Panc1 (cell line): ENCODE data around the gene ERVFRD-1. TPM values are rescaled to one million over a fixed set of nuclear protein-coding genes. Genes with fewer than 3 reads are reported as not detected.

Source experiments
- ATAC-seq: fragments of 200-7000 bp; cut with Tn5 transposase; 2 replicates; pipeline ENCODE4 v1.9.1; 2020; ENCODE audit warnings: mild to moderate bottlenecking, moderate library complexity
- BruUV-seq: library from RNA; stranded (reverse); fragments of 400-500 nt; replicated peaks from 2 replicates; lab custom pipeline; 2021; lab: Mats Ljungman, UMichigan
- CTCF ChIA-PET: fragments of 300-600 bp; sonication (Branson Sonifier 250); formaldehyde crosslinking; loops from one replicate; lab custom pipeline; 2022; ENCODE audit warnings: antibody characterized with exemption; lab: Charles Lee
- POLR2A ChIA-PET: fragments of 300-600 bp; sonication (Branson Sonifier 250); formaldehyde crosslinking; loops from one replicate; lab custom pipeline; 2022; ENCODE audit warnings: antibody characterized with exemption; lab: Charles Lee
- DNase-seq: peaks from one replicate; pipeline ENCODE4 v3.0.0-alpha.2; 2010; ENCODE audit warnings: low read depth, low spot score
- H3K27ac ChIP-seq: 2 replicates; pipeline ENCODE4 v1.5.1; 2011; ENCODE audit warnings: mild to moderate bottlenecking, low read length, inconsistent platforms
- H3K27me3 ChIP-seq: fragments of 200-500 bp; sonication (Bioruptor generic); 2 replicates; pipeline ENCODE4 v1.6.0; 2014; ENCODE audit warnings: low read length, inconsistent platforms; ENCODE audit not compliant: control insufficient read depth, insufficient read depth
- H3K36me3 ChIP-seq: fragments of 200-500 bp; sonication (Bioruptor generic); 2 replicates; pipeline ENCODE4 v1.5.1; 2014; ENCODE audit warnings: inconsistent platforms, mild to moderate bottlenecking, low read length, moderate library complexity; ENCODE audit not compliant: control insufficient read depth, insufficient read depth
- H3K4me1 ChIP-seq: 2 replicates; pipeline ENCODE4 v1.5.1; 2011; ENCODE audit warnings: inconsistent platforms, mild to moderate bottlenecking, low read length, moderate library complexity; ENCODE audit not compliant: control insufficient read depth, insufficient read depth
- H3K4me3 ChIP-seq, 2 experiments: 2 replicates each; pipeline ENCODE4 v1.5.1; 2011 to 2012; ENCODE audit warnings: low read depth in 2 of 2, low read length in 2 of 2, mild to moderate bottlenecking in 2 of 2, inconsistent platforms in 1 of 2, moderate library complexity in 1 of 2
- H3K9me3 ChIP-seq: fragments of 200-500 bp; sonication (Bioruptor generic); 2 replicates; pipeline ENCODE4 v1.5.1; 2014; ENCODE audit warnings: low read depth, mild to moderate bottlenecking, inconsistent platforms, low read length, moderate library complexity; ENCODE audit not compliant: control insufficient read depth, insufficient read depth
- POLR2AphosphoS5 ChIP-seq: IDR thresholded peaks from 2 replicates; pipeline ENCODE4 v1.6.1; 2012; ENCODE audit warnings: mild to moderate bottlenecking, low read depth, low read length, moderate library complexity
- REST ChIP-seq, 2 experiments: IDR thresholded peaks; 2 replicates each; pipeline ENCODE4 v1.6.1; 2011 to 2012; ENCODE audit warnings: low read depth in 2 of 2, control low read depth in 1 of 2, low read length in 1 of 2, mild to moderate bottlenecking in 1 of 2, moderate library complexity in 1 of 2; ENCODE audit not compliant: insufficient read depth in 1 of 2
- SIN3A ChIP-seq: IDR thresholded peaks from 2 replicates; pipeline ENCODE4 v1.6.1; 2012; ENCODE audit warnings: low read depth, mild to moderate bottlenecking, low read length, moderate library complexity, borderline replicate concordance; ENCODE audit not compliant: insufficient read depth
- TCF7L2 ChIP-seq: IDR thresholded peaks from 2 replicates; pipeline ENCODE4 v1.6.1; 2011; ENCODE audit warnings: mild to moderate bottlenecking, low read depth, low read length, inconsistent platforms
- in situ Hi-C: cut with HindIII; loops from 2 replicates; pipeline ENCODE4 v1.10.0; 2016; ENCODE audit warnings: low sequenced_read_pairs, low pct_unique_long_range_greater_than_20kb
- intact Hi-C: fragments of 100-400 bp; cut with micrococcal nuclease; formaldehyde crosslinking; loops from one replicate; pipeline ENCODE4 v1.10.0; 2022; ENCODE audit not compliant: unreplicated experiment
- total RNA-seq: library from RNA; stranded (reverse); gene quantifications from one replicate; pipeline ENCODE4 v1.2.1, GENCODE V29; 2021; ENCODE audit not compliant: unreplicated experiment
- TF ChIP-seq, protein P1 (sequence below): fragments of 450-650 bp; IDR thresholded peaks from 2 replicates; pipeline ENCODE4 v1.5.1; 2017; ENCODE audit warnings: mild to moderate bottlenecking

ERVFRD-1 gene
- total RNA-seq, 1 experiment from 2014 or later = not detected

DNA sequence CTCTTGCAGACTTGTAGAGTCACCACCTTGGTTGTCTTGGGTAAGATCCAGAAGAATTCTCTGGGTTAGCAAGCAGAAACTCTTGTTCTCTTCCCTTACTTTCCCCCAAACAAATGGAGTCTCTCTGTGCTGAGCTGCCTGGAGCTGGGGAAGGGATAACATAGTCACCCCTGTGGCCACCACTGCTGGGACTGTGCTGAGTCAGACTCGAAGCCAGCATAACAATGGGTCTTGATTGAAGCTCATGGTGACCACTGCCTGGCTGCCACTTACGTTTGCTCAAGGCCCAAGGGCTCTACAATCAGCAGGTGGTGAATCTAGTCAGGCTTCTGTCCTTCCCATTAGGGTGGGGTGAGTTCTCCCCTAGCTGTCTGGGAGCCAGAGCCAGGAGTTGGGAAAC is 15.4 kb upstream of the ERVFRD-1 start:
- BruUV-seq = no TSS peak
- H3K4me1 ChIP-seq = no peaks in the 10 kb centered on the region
- ATAC-seq (no peak), DNase-seq (no peak)
- in situ Hi-C loops = no loop called here
- no peaks in the 10 kb centered on the region for H3K36me3 ChIP-seq
- ChIA-PET CTCF (no interaction called here), POLR2A (no interaction called here)
- no peaks in the 10 kb centered on the region for H3K9me3 ChIP-seq
- no peak overlapping the region for H3K4me3 ChIP-seq
- TF ChIP-seq, protein P1, sequence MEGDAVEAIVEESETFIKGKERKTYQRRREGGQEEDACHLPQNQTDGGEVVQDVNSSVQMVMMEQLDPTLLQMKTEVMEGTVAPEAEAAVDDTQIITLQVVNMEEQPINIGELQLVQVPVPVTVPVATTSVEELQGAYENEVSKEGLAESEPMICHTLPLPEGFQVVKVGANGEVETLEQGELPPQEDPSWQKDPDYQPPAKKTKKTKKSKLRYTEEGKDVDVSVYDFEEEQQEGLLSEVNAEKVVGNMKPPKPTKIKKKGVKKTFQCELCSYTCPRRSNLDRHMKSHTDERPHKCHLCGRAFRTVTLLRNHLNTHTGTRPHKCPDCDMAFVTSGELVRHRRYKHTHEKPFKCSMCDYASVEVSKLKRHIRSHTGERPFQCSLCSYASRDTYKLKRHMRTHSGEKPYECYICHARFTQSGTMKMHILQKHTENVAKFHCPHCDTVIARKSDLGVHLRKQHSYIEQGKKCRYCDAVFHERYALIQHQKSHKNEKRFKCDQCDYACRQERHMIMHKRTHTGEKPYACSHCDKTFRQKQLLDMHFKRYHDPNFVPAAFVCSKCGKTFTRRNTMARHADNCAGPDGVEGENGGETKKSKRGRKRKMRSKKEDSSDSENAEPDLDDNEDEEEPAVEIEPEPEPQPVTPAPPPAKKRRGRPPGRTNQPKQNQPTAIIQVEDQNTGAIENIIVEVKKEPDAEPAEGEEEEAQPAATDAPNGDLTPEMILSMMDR = no peak
- TF ChIP-seq REST (IDR thresholded peaks at IDR 0.05; ENCODE audit: insufficient read depth in 1 of 2, low read depth in 2 of 2, low read length in 1 of 2) = no peak
- TF ChIP-seq SIN3A = no peak
- no peak for TF ChIP-seq TCF7L2
- TF ChIP-seq POLR2AphosphoS5 = no peak
- intact Hi-C loops = no loop called here
- no peaks in the 10 kb centered on the region for H3K27me3 ChIP-seq
- no peak overlapping the region for H3K27ac ChIP-seq

- no peak for ATAC-seq
- BruUV-seq = no TSS peak
- TF ChIP-seq REST (IDR thresholded peaks at IDR 0.05; ENCODE audit: insufficient read depth in 1 of 2, low read depth in 2 of 2, low read length in 1 of 2) (no peak), SIN3A (no peak), TCF7L2 (no peak), POLR2AphosphoS5 (no peak)
- TF ChIP-seq, protein P1 = no peak
- in situ Hi-C loops = no loop called here
- H3K27me3 ChIP-seq = no peaks in the 10 kb centered on the region
- H3K4me1 ChIP-seq = peaks cover 10% of the 10 kb centered on the region
- intact Hi-C loops = no loop called here
- H3K27ac ChIP-seq = no peak overlapping the region
- no peak for DNase-seq
- no peak overlapping the region for H3K4me3 ChIP-seq
- CTCF ChIA-PET = no interaction called here
- no peaks in the 10 kb centered on the region for H3K9me3 ChIP-seq
- no peaks in the 10 kb centered on the region for H3K36me3 ChIP-seq
- POLR2A ChIA-PET = no interaction called here
Measured at GRCh38 chr6:11123978-11124377, 12.5 kb upstream of the ERVFRD-1 start.
